ENCODE data around the gene SPAG9.

Gene SPAG9

DNA sequence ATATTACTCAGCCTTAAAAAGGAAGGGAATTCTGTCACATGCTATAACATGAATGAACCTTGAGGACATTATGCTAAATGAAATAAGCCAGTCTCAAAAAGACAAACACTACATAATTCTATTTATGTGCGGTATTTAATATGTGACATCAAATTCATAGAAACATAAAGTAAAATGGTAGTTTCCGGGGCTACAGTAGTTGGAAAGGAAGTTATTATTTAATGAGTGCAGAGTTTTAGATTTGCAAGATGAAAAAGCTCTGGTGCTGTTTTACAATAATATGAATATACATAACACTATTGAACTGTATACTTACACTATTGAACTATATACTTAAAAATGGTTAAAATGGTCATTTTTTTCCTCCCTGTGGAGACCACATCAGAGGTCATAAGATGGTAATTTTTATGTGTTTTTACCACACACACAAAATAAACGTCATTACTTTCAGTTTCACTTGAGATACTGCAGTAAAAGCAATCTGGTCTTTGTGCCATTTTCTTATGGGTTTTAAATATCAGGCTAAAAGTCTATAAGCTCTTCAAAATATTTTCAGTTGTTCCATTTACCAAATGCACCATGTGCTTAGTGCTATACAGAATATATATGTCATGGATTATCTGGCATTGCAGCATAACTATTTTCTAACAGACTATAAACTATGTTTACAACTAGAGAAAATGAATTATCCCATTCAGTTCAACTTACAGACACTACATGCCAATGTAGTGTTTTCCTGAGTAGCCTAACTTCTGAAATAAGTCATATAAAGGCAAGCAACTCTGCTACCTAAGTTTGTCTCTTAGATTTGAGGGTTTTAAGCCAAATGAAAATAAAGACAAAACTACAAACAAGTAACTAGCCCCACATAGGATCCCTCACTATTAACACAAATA, 90.9 kb downstream of the SPAG9 start:
- Histone ChIP-seq H3K4me3 (ENCODE audit: low read length) (no peak overlapping the region), H3K4me1 (ENCODE audit: insufficient read depth, low read length) (no peaks in the 10 kb centered on the region), H3K9ac (ENCODE audit: low read depth, low read length) (no peak overlapping the region), H3K27ac (ENCODE audit: low read depth, low read length) (no peak overlapping the region), H3K9me3 (ENCODE audit: insufficient read depth, low read depth, low read length) (no peaks in the 10 kb centered on the region), H3K27me3 (ENCODE audit: insufficient read depth, low read length) (no peaks in the 10 kb centered on the region), H3K36me3 (ENCODE audit: insufficient read depth, low read length) (peaks cover 24% of the 10 kb centered on the region; the same call in 1 of the 2 replicates)
- WGBS, result 75% methylated on average over 1 of the region's 3 CpGs

DNA sequence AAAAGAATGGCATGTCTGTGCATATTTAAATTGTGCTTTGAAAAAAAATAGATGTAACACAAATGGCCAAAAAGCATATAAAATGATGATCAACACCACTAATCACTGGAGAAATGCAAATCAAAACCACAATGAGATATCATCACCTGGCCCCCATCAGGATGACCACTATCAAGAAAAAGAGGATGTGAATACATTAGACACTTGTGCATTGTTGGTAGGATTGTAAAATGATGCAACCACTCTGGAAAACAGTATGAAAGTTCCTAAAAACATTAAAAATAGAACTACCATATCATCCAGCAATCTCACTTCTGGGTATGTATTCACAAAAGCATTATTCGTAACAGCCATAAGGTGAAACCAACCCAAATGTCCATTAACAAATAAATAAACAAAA, 91.5 kb downstream of the SPAG9 start:
- H3K36me3 ChIP-seq (ENCODE audit: insufficient read depth, low read length), result peaks cover 24% of the 10 kb centered on the region; the same call in 1 of the 2 replicates
- no peak overlapping the region for H3K27ac ChIP-seq (ENCODE audit: low read depth, low read length)
- H3K9me3 ChIP-seq (ENCODE audit: insufficient read depth, low read depth, low read length), result no peaks in the 10 kb centered on the region
- H3K9ac ChIP-seq (ENCODE audit: low read depth, low read length), result no peak overlapping the region
- no peaks in the 10 kb centered on the region for H3K4me1 ChIP-seq (ENCODE audit: insufficient read depth, low read length)
- H3K27me3 ChIP-seq (ENCODE audit: insufficient read depth, low read length), result no peaks in the 10 kb centered on the region
- 100% methylated on average over 1 of the region's 1 CpG for WGBS
- no peak overlapping the region for H3K4me3 ChIP-seq (ENCODE audit: low read length)

DNA sequence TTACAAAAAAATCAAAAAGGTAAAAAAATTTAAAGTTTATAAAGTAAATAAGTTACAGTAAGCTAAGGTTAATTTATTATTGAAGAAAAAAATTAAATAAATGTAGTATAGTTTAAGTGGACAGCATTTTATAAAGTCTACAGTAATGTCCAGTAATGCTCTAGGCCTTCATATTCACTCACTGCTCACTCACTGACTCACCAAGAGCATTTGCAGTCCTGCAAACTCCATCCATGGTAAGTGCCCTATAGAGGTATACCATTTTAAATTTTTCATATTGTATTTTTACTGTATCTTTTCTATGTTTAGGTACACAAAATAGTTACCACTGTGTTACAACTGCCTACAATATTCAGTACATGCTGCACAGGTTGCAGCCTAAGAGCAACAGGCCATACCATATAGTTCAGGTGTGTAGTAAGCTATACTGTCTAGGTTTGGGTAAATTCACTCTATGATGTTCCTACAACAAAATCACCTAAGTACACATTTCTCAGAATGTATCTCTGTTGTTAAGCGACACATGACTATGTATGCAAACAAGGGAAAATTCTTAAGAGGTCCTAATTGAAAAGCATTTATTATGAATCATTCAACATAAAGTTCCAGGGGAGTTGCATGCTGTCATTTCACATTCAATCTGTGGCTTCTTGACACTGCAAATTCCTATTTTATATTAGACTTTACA, 92.3 kb downstream of the SPAG9 start:
- peaks cover 23% of the 10 kb centered on the region; the same call in 1 of the 2 replicates for H3K36me3 ChIP-seq (ENCODE audit: insufficient read depth, low read length)
- no peak overlapping the region for H3K9ac ChIP-seq (ENCODE audit: low read depth, low read length)
- no peaks in the 10 kb centered on the region for H3K4me1 ChIP-seq (ENCODE audit: insufficient read depth, low read length)
- no peaks in the 10 kb centered on the region for H3K27me3 ChIP-seq (ENCODE audit: insufficient read depth, low read length)
- no peaks in the 10 kb centered on the region for H3K9me3 ChIP-seq (ENCODE audit: insufficient read depth, low read depth, low read length)
- no peak overlapping the region for H3K27ac ChIP-seq (ENCODE audit: low read depth, low read length)
- H3K4me3 ChIP-seq (ENCODE audit: low read length), result no peak overlapping the region
- 100% methylated on average over 1 of the region's 1 CpG for WGBS

DNA sequence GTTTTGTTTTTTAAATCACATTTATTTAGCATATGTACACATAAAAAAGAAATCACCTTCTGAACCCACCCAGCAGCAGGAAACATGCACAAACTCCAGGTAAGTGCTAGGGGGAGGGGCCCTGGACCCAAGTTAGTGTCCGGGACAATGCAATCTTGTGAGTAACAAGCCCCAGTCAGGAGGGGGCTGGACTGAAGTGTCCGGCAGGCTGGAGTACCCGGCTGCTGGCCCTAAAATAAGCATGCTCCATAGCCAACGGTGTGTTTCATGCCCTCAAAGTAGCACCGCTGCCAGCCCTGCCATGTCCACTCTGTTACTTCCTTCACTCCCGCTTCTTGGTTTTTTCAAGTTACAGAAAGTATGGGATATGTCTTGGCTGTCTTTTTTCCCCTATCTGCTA, 102.1 kb downstream of the SPAG9 start:
- no peaks in the 10 kb centered on the region for H3K9me3 ChIP-seq (ENCODE audit: insufficient read depth, low read depth, low read length)
- no peak overlapping the region; the same call in 1 of the 2 replicates for H3K9ac ChIP-seq (ENCODE audit: low read depth, low read length)
- H3K4me1 ChIP-seq (ENCODE audit: insufficient read depth, low read length), result no peaks in the 10 kb centered on the region
- H3K27ac ChIP-seq (ENCODE audit: low read depth, low read length), result no peak overlapping the region
- no peak overlapping the region for H3K4me3 ChIP-seq (ENCODE audit: low read length)
- H3K27me3 ChIP-seq (ENCODE audit: insufficient read depth, low read length), result no peaks in the 10 kb centered on the region
- WGBS, result 92% methylated on average over 6 of the region's 6 CpGs
- peaks cover 64% of the 10 kb centered on the region for H3K36me3 ChIP-seq (ENCODE audit: insufficient read depth, low read length)

GRCh38 chr17:51017270-51017669, 103.4 kb downstream of the SPAG9 start:
- 93% methylated on average over 2 of the region's 2 CpGs for WGBS
- Histone ChIP-seq H3K9ac (ENCODE audit: low read depth, low read length) (no peak overlapping the region), H3K4me1 (ENCODE audit: insufficient read depth, low read length) (no peaks in the 10 kb centered on the region), H3K4me3 (ENCODE audit: low read length) (no peak overlapping the region), H3K36me3 (ENCODE audit: insufficient read depth, low read length) (peaks cover 73% of the 10 kb centered on the region), H3K9me3 (ENCODE audit: insufficient read depth, low read depth, low read length) (no peaks in the 10 kb centered on the region), H3K27ac (ENCODE audit: low read depth, low read length) (no peak overlapping the region), H3K27me3 (ENCODE audit: insufficient read depth, low read length) (no peaks in the 10 kb centered on the region)

- H3K9ac ChIP-seq (ENCODE audit: low read depth, low read length), result no peak overlapping the region
- H3K27me3 ChIP-seq (ENCODE audit: insufficient read depth, low read length), result no peaks in the 10 kb centered on the region
- no peak overlapping the region for H3K4me3 ChIP-seq (ENCODE audit: low read length)
- H3K4me1 ChIP-seq (ENCODE audit: insufficient read depth, low read length), result no peaks in the 10 kb centered on the region
- no peaks in the 10 kb centered on the region for H3K9me3 ChIP-seq (ENCODE audit: insufficient read depth, low read depth, low read length)
- H3K27ac ChIP-seq (ENCODE audit: low read depth, low read length), result no peak overlapping the region
- H3K36me3 ChIP-seq (ENCODE audit: insufficient read depth, low read length), result peaks cover 80% of the 10 kb centered on the region
- 96% methylated on average over 1 of the region's 1 CpG for WGBS
Observed at GRCh38 chr17:51016099-51016498, 104.6 kb downstream of the SPAG9 start.

- H3K36me3 ChIP-seq (ENCODE audit: insufficient read depth, low read length), result peaks cover 77% of the 10 kb centered on the region
Observed at GRCh38 chr17:51015145-51015558, 105.5 kb downstream of the SPAG9 start.

GRCh38 chr17:51014129-51014528, 106.5 kb downstream of the SPAG9 start:
- no peaks in the 10 kb centered on the region for H3K9me3 ChIP-seq (ENCODE audit: insufficient read depth, low read depth, low read length)
- no peak overlapping the region for H3K4me3 ChIP-seq (ENCODE audit: low read length)
- 97% methylated on average over 2 of the region's 3 CpGs for WGBS
- H3K27me3 ChIP-seq (ENCODE audit: insufficient read depth, low read length), result no peaks in the 10 kb centered on the region
- H3K9ac ChIP-seq (ENCODE audit: low read depth, low read length), result no peak overlapping the region
- H3K27ac ChIP-seq (ENCODE audit: low read depth, low read length), result no peak overlapping the region
- H3K36me3 ChIP-seq (ENCODE audit: insufficient read depth, low read length), result peaks cover 81% of the 10 kb centered on the region
- H3K4me1 ChIP-seq (ENCODE audit: insufficient read depth, low read length), result no peaks in the 10 kb centered on the region

More at GRCh38 chr17:51015145-51015558, 105.5 kb downstream of the SPAG9 start:
- Histone ChIP-seq H3K9me3 (ENCODE audit: insufficient read depth, low read depth, low read length) (no peaks in the 10 kb centered on the region), H3K27ac (ENCODE audit: low read depth, low read length) (no peak overlapping the region), H3K4me1 (ENCODE audit: insufficient read depth, low read length) (no peaks in the 10 kb centered on the region), H3K27me3 (ENCODE audit: insufficient read depth, low read length) (no peaks in the 10 kb centered on the region), H3K9ac (ENCODE audit: low read depth, low read length) (no peak overlapping the region), H3K4me3 (ENCODE audit: low read length) (no peak overlapping the region)
- 91% methylated on average over 1 of the region's 1 CpG for WGBS

DNA sequence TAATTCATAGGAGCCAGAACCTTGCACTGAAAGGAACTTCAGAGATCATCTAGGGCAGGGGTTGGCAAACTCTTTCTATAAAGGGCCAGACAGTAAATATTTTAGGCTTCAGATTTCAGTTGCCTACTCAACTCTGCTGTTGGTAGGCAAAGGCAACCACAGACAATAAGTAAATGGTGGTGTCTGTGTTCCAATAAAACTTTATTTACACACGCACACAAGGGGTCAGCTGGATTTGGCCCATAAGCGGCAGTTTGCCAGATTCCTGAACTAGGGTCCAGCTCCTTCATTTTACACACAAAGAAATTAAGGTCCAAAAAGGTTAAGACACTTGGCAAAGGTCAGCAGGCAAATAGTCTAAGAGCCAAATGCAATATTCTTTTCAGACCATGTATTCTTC, 107.3 kb downstream of the SPAG9 start:
- no peaks in the 10 kb centered on the region for H3K4me1 ChIP-seq (ENCODE audit: insufficient read depth, low read length)
- H3K9ac ChIP-seq (ENCODE audit: low read depth, low read length), result no peak overlapping the region
- H3K27me3 ChIP-seq (ENCODE audit: insufficient read depth, low read length), result no peaks in the 10 kb centered on the region
- 94% methylated on average over 2 of the region's 2 CpGs for WGBS
- no peak overlapping the region for H3K27ac ChIP-seq (ENCODE audit: low read depth, low read length)
- no peaks in the 10 kb centered on the region for H3K9me3 ChIP-seq (ENCODE audit: insufficient read depth, low read depth, low read length)
- peaks cover 74% of the 10 kb centered on the region for H3K36me3 ChIP-seq (ENCODE audit: insufficient read depth, low read length)
- H3K4me3 ChIP-seq (ENCODE audit: low read length), result no peak overlapping the region

DNA sequence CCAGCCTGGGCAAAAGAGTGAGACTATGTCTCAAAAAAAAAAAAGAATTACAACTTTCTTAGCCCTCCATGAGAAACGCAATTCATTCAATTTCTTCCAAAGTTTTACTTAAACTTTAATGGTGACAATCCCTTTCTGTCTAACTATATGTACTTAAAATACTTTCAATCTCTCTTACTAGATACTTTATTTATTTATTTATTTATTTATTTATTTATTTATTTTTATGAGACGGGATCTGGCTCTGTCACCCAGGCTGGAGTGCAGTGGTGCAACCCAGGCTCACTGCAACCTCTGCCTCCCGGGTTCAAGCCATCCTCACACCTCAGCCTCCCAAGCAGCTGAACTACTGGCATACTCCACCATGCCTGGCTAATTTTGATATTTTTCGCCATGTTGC, 108.1 kb downstream of the SPAG9 start:
- Histone ChIP-seq H3K27ac (ENCODE audit: low read depth, low read length) (no peak overlapping the region), H3K9me3 (ENCODE audit: insufficient read depth, low read depth, low read length) (no peaks in the 10 kb centered on the region), H3K9ac (ENCODE audit: low read depth, low read length) (no peak overlapping the region), H3K36me3 (ENCODE audit: insufficient read depth, low read length) (peaks cover 76% of the 10 kb centered on the region), H3K4me3 (ENCODE audit: low read length) (no peak overlapping the region), H3K4me1 (ENCODE audit: insufficient read depth, low read length) (no peaks in the 10 kb centered on the region), H3K27me3 (ENCODE audit: insufficient read depth, low read length) (no peaks in the 10 kb centered on the region)
- WGBS, result 95% methylated on average over 4 of the region's 4 CpGs

- Histone ChIP-seq H3K9ac (ENCODE audit: low read depth, low read length) (no peak overlapping the region), H3K4me3 (ENCODE audit: low read length) (no peak overlapping the region), H3K27me3 (ENCODE audit: insufficient read depth, low read length) (no peaks in the 10 kb centered on the region), H3K27ac (ENCODE audit: low read depth, low read length) (no peak overlapping the region), H3K4me1 (ENCODE audit: insufficient read depth, low read length) (no peaks in the 10 kb centered on the region), H3K9me3 (ENCODE audit: insufficient read depth, low read depth, low read length) (no peaks in the 10 kb centered on the region), H3K36me3 (ENCODE audit: insufficient read depth, low read length) (peaks cover 79% of the 10 kb centered on the region)
- 94% methylated on average over 1 of the region's 1 CpG for WGBS
Observed at GRCh38 chr17:51010173-51010675, 110.4 kb downstream of the SPAG9 start.
